Muscle of leg (tissue), 11 donors: ENCODE data around the gene CAPS. TPM values are rescaled to one million over a fixed set of nuclear protein-coding genes. Genes with fewer than 3 reads are reported as not detected.

Experiments
- DNase-seq: peaks from one replicate; pipeline ENCODE4 v3.0.0; 2013
- H3K27ac ChIP-seq: one replicate; pipeline ENCODE4 v1.5.1; 2013; ENCODE audit warnings: mild to moderate bottlenecking, low read length, control low read depth
- H3K27me3 ChIP-seq: one replicate; pipeline ENCODE4 v1.6.1; 2013; ENCODE audit warnings: low read length; ENCODE audit not compliant: control insufficient read depth, insufficient read depth
- H3K36me3 ChIP-seq: one replicate; pipeline ENCODE4 v1.6.1; 2013; ENCODE audit warnings: low read length; ENCODE audit not compliant: control insufficient read depth, insufficient read depth
- H3K4me1 ChIP-seq: one replicate; pipeline ENCODE4 v1.6.1; 2013; ENCODE audit warnings: low read length; ENCODE audit not compliant: control insufficient read depth, insufficient read depth
- H3K4me3 ChIP-seq: one replicate; pipeline ENCODE4 v1.5.1; 2013; ENCODE audit warnings: low read length, control low read depth
- H3K9me3 ChIP-seq: replicated peaks from 2 replicates; pipeline ENCODE4 v1.6.1; 2013; ENCODE audit warnings: low read depth, low read length; ENCODE audit not compliant: control insufficient read depth
- WGBS: methylation state at CpG from one replicate; pipeline ENCODE4 v1.1.5; 2013; ENCODE audit warnings: missing lambda C conversion rate; ENCODE audit not compliant: insufficient coverage; 5-methylcytosine and 5-hydroxymethylcytosine counted together
- polyA plus RNA-seq, 8 donors: library from polyadenylated mRNA; unstranded; fragments of 120-200 nt; gene quantifications; one replicate each; pipeline versions ENCODE4 v1.2.1 to v1.2.3, GENCODE V29; 2013; ENCODE audit warnings: inconsistent platforms in 1 of 8, low replicate concordance in 1 of 8; ENCODE audit not compliant: insufficient read length in 8 of 8, insufficient read depth in 1 of 8
- total RNA-seq: library from RNA; stranded (reverse); fragments of 120-200 nt; gene quantifications from one replicate; pipeline ENCODE4 v1.2.4, GENCODE V29; 2013

The CAPS gene
- total and polyA plus RNA-seq, 9 donors, result 3.9 to 10.1 (median 6.3) TPM

- H3K36me3 ChIP-seq, result peaks cover 44% of the 10 kb centered on the region
- H3K27ac ChIP-seq, result peak overlapping the region; percentile 86
- no peaks in the 10 kb centered on the region for H3K9me3 ChIP-seq
- no peaks in the 10 kb centered on the region for H3K27me3 ChIP-seq
- 31% methylated on average over 3 of the region's 10 CpGs for WGBS
- DNase-seq, result peak; percentile 89
- no peak overlapping the region for H3K4me3 ChIP-seq
- peaks cover 63% of the 10 kb centered on the region for H3K4me1 ChIP-seq
Observed at GRCh38 chr19:5943045-5943444, 29.0 kb downstream of the CAPS start.

DNA sequence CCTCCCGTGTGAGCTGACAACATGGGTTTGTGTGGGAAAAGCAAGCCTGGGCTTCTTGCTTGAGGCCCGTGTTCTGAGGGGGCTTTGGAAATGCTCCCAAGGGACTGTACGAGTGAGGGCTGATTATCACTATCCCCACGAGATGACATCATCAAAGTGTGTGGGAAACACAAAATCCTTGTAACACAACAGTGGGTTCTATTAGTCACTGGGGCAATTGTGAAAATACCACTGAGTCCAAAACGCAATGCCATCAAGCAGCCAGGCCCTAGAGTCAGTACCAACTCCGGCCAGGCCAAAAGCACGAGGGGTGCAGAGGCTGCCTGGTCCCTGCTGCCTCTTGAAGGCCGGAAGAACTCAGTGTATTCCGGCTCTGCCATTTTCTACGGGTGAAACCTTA, 29.6 kb downstream of the CAPS start:
- no peak overlapping the region for H3K4me3 ChIP-seq
- H3K27ac ChIP-seq, result peak overlapping the region; percentile 86

DNA sequence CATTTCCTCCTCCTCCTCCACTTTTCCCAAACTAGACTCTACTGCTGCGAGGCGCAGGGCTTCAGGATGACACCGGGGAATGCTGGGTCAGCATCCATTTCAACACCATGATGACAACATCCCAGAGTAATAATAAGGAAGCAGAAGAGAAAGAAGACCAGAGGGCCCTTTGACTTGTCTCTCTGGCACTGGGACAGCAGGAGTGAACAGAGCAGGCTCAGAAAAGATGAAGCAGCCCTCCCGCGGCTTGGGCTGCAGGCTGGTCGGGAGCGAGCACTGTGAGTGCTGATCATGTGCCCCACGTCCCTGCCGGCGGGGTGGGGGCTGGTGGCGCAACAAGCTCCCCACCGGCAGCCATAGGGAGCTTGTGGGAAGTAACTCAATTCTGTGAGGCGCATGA, 33.4 kb downstream of the CAPS start:
- H3K4me3 ChIP-seq, result no peak overlapping the region
- peaks cover 62% of the 10 kb centered on the region for H3K4me1 ChIP-seq
- WGBS, result 49% methylated on average over 8 of the region's 13 CpGs
- peak overlapping the region; percentile 55 for H3K27ac ChIP-seq
- peak; percentile 81 for DNase-seq
- H3K27me3 ChIP-seq, result no peaks in the 10 kb centered on the region
- H3K9me3 ChIP-seq, result no peaks in the 10 kb centered on the region
- H3K36me3 ChIP-seq, result peaks cover 36% of the 10 kb centered on the region

More for the DNA sequence above, 29.6 kb downstream of the CAPS start:
- H3K27me3 ChIP-seq, result no peaks in the 10 kb centered on the region
- no peak for DNase-seq
- H3K36me3 ChIP-seq, result peaks cover 41% of the 10 kb centered on the region
- 40% methylated on average over 8 of the region's 10 CpGs for WGBS
- peaks cover 66% of the 10 kb centered on the region for H3K4me1 ChIP-seq
- H3K9me3 ChIP-seq, result no peaks in the 10 kb centered on the region

GRCh38 chr19:5948752-5949564, 34.9 kb downstream of the CAPS start:
- WGBS, result 60% methylated on average over 6 of the region's 13 CpGs
- Histone ChIP-seq H3K27me3 (no peaks in the 10 kb centered on the region), H3K36me3 (peaks cover 36% of the 10 kb centered on the region), H3K27ac (no peak overlapping the region), H3K9me3 (no peaks in the 10 kb centered on the region), H3K4me1 (peaks cover 59% of the 10 kb centered on the region), H3K4me3 (no peak overlapping the region)
- DNase-seq, result no peak

DNA sequence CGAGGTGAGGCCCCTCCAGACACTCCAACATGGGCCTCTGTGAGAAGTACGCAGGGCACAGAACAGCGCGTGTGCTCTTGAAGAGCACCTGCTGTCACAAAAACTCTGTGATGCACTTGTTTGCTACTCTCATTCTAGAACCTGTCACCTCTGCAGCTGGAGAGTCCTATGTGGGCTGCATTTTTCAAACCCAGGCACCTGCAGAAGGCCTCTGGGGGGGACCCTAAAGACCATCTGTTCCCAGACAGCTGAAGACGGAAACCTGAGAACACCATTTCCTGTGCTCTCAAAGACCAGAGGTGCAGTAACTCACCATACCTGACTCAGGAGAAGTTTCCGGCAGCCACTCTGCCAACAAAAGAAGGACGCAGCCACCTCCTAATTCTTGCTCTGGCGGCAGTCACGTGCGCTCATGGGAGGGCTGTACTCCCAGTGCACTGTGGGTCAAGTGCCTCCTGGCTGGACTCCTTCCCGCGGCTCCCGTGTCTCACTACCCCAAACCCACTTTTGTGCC, 35.8 kb downstream of the CAPS start:
- peaks cover 60% of the 10 kb centered on the region for H3K4me1 ChIP-seq
- H3K4me3 ChIP-seq, result no peak overlapping the region
- WGBS, result 49% methylated on average over 10 of the region's 13 CpGs
- DNase-seq, result no peak
- no peak overlapping the region for H3K27ac ChIP-seq
- H3K9me3 ChIP-seq, result no peaks in the 10 kb centered on the region
- peaks cover 36% of the 10 kb centered on the region for H3K36me3 ChIP-seq
- H3K27me3 ChIP-seq, result no peaks in the 10 kb centered on the region

DNA sequence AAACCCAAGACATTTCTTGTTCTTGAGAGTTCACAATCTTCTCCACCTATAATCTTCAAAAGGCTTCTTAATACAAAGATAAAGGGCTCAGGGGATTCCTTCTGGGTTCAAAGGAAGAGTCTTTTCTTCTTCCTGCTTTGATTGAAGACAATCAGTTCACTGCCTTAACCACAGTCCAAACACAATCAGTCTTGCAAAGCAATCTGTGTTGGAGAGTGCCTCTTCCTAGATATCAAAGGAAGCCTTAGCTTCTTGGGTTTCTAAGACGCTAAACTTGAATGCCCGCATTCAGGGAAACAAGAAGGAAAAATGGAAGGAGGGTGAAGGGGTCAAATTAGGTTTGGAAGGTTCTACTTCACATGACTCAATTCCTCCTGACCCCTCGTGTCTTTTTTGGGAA, 36.7 kb downstream of the CAPS start:
- Histone ChIP-seq H3K27me3 (no peaks in the 10 kb centered on the region), H3K4me3 (no peak overlapping the region), H3K4me1 (peaks cover 60% of the 10 kb centered on the region), H3K9me3 (no peaks in the 10 kb centered on the region), H3K36me3 (peaks cover 31% of the 10 kb centered on the region), H3K27ac (no peak overlapping the region)
- no peak for DNase-seq
- WGBS, result no CpG with 5 or more reads among the region's 3 CpGs

DNA sequence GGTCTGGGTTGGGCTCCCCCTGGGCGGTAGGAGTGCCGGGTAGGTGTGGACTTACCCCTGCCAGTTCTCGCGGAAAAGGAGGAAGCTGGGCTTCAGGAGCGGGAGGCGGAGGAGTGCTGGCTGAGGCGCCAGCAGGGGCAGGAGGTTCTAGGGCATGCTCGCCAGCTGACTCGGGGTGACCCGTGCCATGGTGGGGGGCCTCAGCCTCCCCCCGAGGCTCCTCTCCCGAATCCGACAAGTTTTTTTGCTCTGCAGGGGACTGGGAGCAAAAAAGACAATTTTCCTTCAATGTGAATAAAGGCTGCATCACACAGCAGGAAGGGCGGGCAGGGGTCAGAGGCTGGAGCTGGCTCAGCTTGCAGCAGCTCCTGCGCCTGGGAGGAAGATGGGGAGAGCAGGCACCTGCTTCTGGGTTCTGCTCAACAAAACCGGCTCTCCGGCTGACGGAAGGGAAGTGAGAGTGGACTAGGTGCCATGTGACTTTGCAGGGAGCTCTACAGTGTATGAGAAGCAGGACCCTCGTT, 37.3 kb downstream of the CAPS start:
- Histone ChIP-seq H3K27ac (peak overlapping the region; percentile 17), H3K27me3 (no peaks in the 10 kb centered on the region), H3K4me3 (no peak overlapping the region), H3K9me3 (no peaks in the 10 kb centered on the region), H3K4me1 (peaks cover 58% of the 10 kb centered on the region), H3K36me3 (peaks cover 26% of the 10 kb centered on the region)
- WGBS, result 34% methylated on average over 19 of the region's 19 CpGs
- peak; percentile 51 for DNase-seq

DNA sequence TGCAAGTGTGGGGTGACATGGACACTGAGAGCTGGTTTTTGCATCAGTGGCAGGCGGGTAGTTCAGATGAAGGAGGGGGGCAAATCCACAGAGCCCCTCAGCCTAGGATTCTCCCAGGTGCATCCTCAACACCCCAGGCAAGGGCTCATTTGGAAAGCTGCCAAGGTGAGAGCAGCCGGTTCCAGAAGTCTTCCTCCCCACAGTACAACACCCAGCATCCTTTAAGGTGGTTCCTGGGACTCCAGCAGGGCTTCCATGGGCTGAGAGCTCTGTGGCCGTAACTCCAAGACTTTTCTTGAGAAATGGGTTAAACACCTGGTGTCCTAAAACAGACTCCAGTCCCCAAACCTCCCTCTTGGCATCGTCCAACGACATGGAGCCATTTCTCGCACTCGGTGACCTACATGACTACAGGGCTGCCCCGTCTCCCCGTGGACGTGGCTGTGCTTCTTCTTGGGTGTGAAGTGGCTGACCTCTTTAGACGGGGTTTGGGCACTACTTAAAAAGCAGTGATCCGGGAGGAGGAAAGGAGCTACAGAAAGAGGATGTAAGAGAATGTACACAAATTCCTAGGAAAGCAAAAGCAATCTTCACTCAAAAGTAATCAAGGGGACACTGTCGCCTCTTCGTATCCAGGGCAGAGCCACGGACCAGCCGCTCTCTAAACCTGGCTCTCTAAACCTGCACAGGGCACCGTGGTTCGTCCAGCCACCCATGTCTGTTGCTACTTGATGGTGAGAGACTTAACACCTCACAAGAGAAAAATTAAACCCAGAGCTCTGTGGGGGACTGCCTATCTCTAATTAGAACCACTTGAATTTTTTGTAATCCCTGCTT, 38.4 kb downstream of the CAPS start:
- no peak overlapping the region for H3K4me3 ChIP-seq
- peaks cover 50% of the 10 kb centered on the region for H3K4me1 ChIP-seq
- no peaks in the 10 kb centered on the region for H3K9me3 ChIP-seq
- H3K27ac ChIP-seq, result no peak overlapping the region
- peaks cover 27% of the 10 kb centered on the region for H3K36me3 ChIP-seq
- peak; percentile 31 for DNase-seq
- 38% methylated on average over 2 of the region's 18 CpGs for WGBS
- H3K27me3 ChIP-seq, result no peaks in the 10 kb centered on the region

GRCh38 chr19:5953030-5953589, 39.1 kb downstream of the CAPS start:
- Histone ChIP-seq H3K36me3 (peaks cover 23% of the 10 kb centered on the region), H3K4me3 (no peak overlapping the region), H3K27me3 (no peaks in the 10 kb centered on the region), H3K9me3 (no peaks in the 10 kb centered on the region), H3K4me1 (peaks cover 43% of the 10 kb centered on the region), H3K27ac (no peak overlapping the region)
- no peak for DNase-seq
- 57% methylated on average over 1 of the region's 5 CpGs for WGBS
